K562 (cell line): ENCODE data around the gene GNAT3. TPM values are rescaled to one million over a fixed set of nuclear protein-coding genes. Genes with fewer than 3 reads are reported as not detected.

Experiments
- ATAC-seq: fragments of 200-7000 bp; cut with Tn5 transposase; 3 replicates; pipeline ENCODE4 v1.9.1; 2020; ENCODE audit warnings: moderate library complexity
- BruUV-seq: library from RNA; stranded (reverse); fragments of 400-500 nt; replicated peaks from 2 replicates; lab custom pipeline; 2021; lab: Mats Ljungman, UMichigan
- CTCF ChIA-PET: fragments of 300-600 bp; formaldehyde crosslinking; extraction: SDS; loops from one replicate; lab custom pipeline; 2021; ENCODE audit warnings: low intra/inter-chr PET ratio; lab: Yijun Ruan, JAX
- POLR2A ChIA-PET: fragments of 300-600, 350-650 bp; sonication (Branson Sonifier 250); formaldehyde crosslinking; extraction: SDS; loops from one replicate; lab custom pipeline; 2021; ENCODE audit warnings: antibody characterized with exemption, inconsistent platforms; lab: Yijun Ruan, JAX
- DNase-seq, 4 experiments: peaks; one replicate each; pipeline versions ENCODE4 v3.0.0 to v3.0.0-alpha.2; 2011 to 2018; ENCODE audit warnings: low spot score in 3 of 4, mixed read lengths in 3 of 4; ENCODE audit errors: extremely low read depth in 1 of 4
- FAIRE-seq: peaks from 2 replicates; lab custom pipeline; 2011; peaks lifted over from hg19 to GRCh38; lab: Jason Lieb, UNC
- H2AFZ ChIP-seq: 2 replicates; pipeline ENCODE4 v1.6.0; 2011; ENCODE audit warnings: low read depth, low read length, control low read depth, inconsistent platforms
- H3K27ac ChIP-seq: fragments of 200-600 bp; 3 replicates; pipeline ENCODE4 v1.8.0; 2011; ENCODE audit warnings: low read depth, mild to moderate bottlenecking, control low read depth, inconsistent platforms, low read length, moderate library complexity, mixed read lengths; ENCODE audit errors: extremely low read depth
- H3K27me3 ChIP-seq, 2 experiments: fragments of 300-600 bp in 1 of 2; 2 replicates in 1 of 2; 3 replicates in 1 of 2; pipeline versions ENCODE4 v1.6.0 to v1.8.0; 2011; ENCODE audit warnings: inconsistent platforms in 2 of 2, low read length in 2 of 2, mild to moderate bottlenecking in 1 of 2, mixed read lengths in 1 of 2, moderate library complexity in 1 of 2; ENCODE audit not compliant: control insufficient read depth in 2 of 2, insufficient read depth in 2 of 2
- H3K36me3 ChIP-seq: fragments of 300-600 bp; 3 replicates; pipeline ENCODE4 v1.8.0; 2011; ENCODE audit warnings: mild to moderate bottlenecking, low read length, inconsistent platforms; ENCODE audit not compliant: control insufficient read depth, insufficient read depth
- H3K4me1 ChIP-seq, 2 experiments: fragments of 200-600 bp in 1 of 2; replicated peaks in 1 of 2; 2 replicates in 1 of 2; 3 replicates in 1 of 2; pipeline versions ENCODE4 v1.5.1 to v1.8.0; 2011; ENCODE audit warnings: inconsistent platforms in 2 of 2, low read length in 2 of 2, mild to moderate bottlenecking in 1 of 2, mixed read lengths in 1 of 2, moderate library complexity in 1 of 2; ENCODE audit not compliant: control insufficient read depth in 2 of 2, insufficient read depth in 2 of 2
- H3K4me2 ChIP-seq: 2 replicates; pipeline ENCODE4 v1.6.1; 2011; ENCODE audit warnings: low read length, control low read depth, inconsistent platforms, mixed read lengths; ENCODE audit not compliant: insufficient read depth
- H3K4me3 ChIP-seq: fragments of 200-600 bp; sonication (generic), shearing (Covaris generic); 2 replicates; pipeline ENCODE4 v1.5.1; 2016; ENCODE audit warnings: control low read depth, inconsistent platforms
- H3K79me2 ChIP-seq: fragments of 200-600 bp; 3 replicates; pipeline ENCODE4 v1.8.0; 2011; ENCODE audit warnings: low read length, inconsistent platforms; ENCODE audit not compliant: control insufficient read depth, insufficient read depth
- H3K9ac ChIP-seq, 2 experiments: 2 replicates each; pipeline versions ENCODE4 v1.6.0 to v1.6.1; 2011; ENCODE audit warnings: low read depth in 2 of 2, low read length in 2 of 2, control low read depth in 1 of 2, inconsistent platforms in 1 of 2, mild to moderate bottlenecking in 1 of 2, mixed read lengths in 1 of 2; ENCODE audit not compliant: insufficient read depth in 1 of 2
- H3K9me1 ChIP-seq: one replicate; pipeline ENCODE4 v1.6.0; 2011; ENCODE audit warnings: inconsistent platforms, mild to moderate bottlenecking, low read length, moderate library complexity; ENCODE audit not compliant: control insufficient read depth, insufficient read depth
- H3K9me3 ChIP-seq: replicated peaks from 2 replicates; pipeline ENCODE4 v1.5.1; 2011; ENCODE audit warnings: low read depth, low read length, inconsistent platforms; ENCODE audit not compliant: control insufficient read depth, insufficient read depth
- H4K20me1 ChIP-seq: replicated peaks from 2 replicates; pipeline ENCODE4 v1.6.1; 2011; ENCODE audit warnings: low read length, inconsistent platforms, mixed read lengths; ENCODE audit not compliant: control insufficient read depth, insufficient read depth
- ARHGAP35 ChIP-seq: fragments of 450-650 bp; IDR thresholded peaks from 2 replicates; pipeline ENCODE4 v1.6.1; 2018; ENCODE audit not compliant: partially characterized antibody
- CAMTA2 ChIP-seq: fragments of 250-450 bp; sonication (Bioruptor Pico); conservative IDR thresholded peaks from 2 replicates; pipeline ENCODE4 v1.5.1; 2022
- CEBPZ ChIP-seq: fragments of 150-350 bp; IDR thresholded peaks from 2 replicates; pipeline ENCODE4 v1.6.1; 2014; ENCODE audit warnings: low read depth, mild to moderate bottlenecking, low read length, borderline replicate concordance
- FOXP1 ChIP-seq: sonication (generic); formaldehyde crosslinking; IDR thresholded peaks from 2 replicates; pipeline ENCODE4 v1.8.0; 2022; ENCODE audit warnings: mild to moderate bottlenecking, missing genetic modification reagents
- PHB ChIP-seq: fragments of 250-450 bp; sonication (Bioruptor Pico); IDR thresholded peaks from 2 replicates; pipeline ENCODE4 v1.5.0; 2021
- PPARD ChIP-seq: fragments of 250-450 bp; sonication (Bioruptor Pico); IDR thresholded peaks from 2 replicates; pipeline ENCODE4 v1.8.0; 2022; ENCODE audit warnings: inconsistent platforms, mild to moderate bottlenecking, moderate library complexity
- SMAD3 ChIP-seq: fragments of 450-650 bp; formaldehyde crosslinking; conservative IDR thresholded peaks from 2 replicates; pipeline ENCODE4 v1.4.0; 2020; ENCODE audit warnings: mild to moderate bottlenecking
- USF1 ChIP-seq: sonication (generic); formaldehyde crosslinking; IDR thresholded peaks from 2 replicates; pipeline ENCODE4 v1.9.0; 2022; ENCODE audit warnings: mild to moderate bottlenecking, missing genetic modification reagents
- ZNF133 ChIP-seq: fragments of 250-450 bp; sonication (Bioruptor Pico); IDR thresholded peaks from 2 replicates; pipeline ENCODE4 v1.4.0; 2020; ENCODE audit warnings: mild to moderate bottlenecking
- ZNF224 ChIP-seq: sonication (generic); formaldehyde crosslinking; IDR thresholded peaks from 2 replicates; pipeline ENCODE4 v1.8.0; 2022; ENCODE audit warnings: mild to moderate bottlenecking, missing genetic modification reagents
- ZNF507 ChIP-seq: conservative IDR thresholded peaks from 2 replicates; pipeline ENCODE4 v1.6.1; 2017; ENCODE audit warnings: missing genetic modification characterization, missing compliant biosample characterization
- ZNF584 ChIP-seq: fragments of 200-800 bp; sonication (Bioruptor generic); IDR thresholded peaks from 2 replicates; pipeline ENCODE4 v1.6.1; 2016; ENCODE audit warnings: low read depth, mild to moderate bottlenecking, missing genetic modification characterization, missing compliant biosample characterization
- in situ Hi-C: fragments of 300-500 bp; cut with MboI; formaldehyde crosslinking; loops from 4 replicates; pipeline ENCODE4 v1.15.0; 2018; ENCODE audit warnings: inconsistent platforms, mixed read lengths
- intact Hi-C: fragments of 100-400 bp; cut with micrococcal nuclease; formaldehyde crosslinking; loops from 2 replicates; pipeline ENCODE4 v1.14.2; 2022
- polyA plus RNA-seq, 8 experiments: library from polyadenylated mRNA; depleted of rRNA in 4 of 8; stranded (reverse) in 5 of 8; unstranded in 3 of 8; fragments of >200 nt; fragmentation: Nextera tagmentation in 2 of 8; fragmentation: Illumina TruSeq in 1 of 8; extraction: Ambion mirVana in 2 of 8; extraction: Trizol in 1 of 8; gene quantifications; 2 replicates each; pipeline versions ENCODE4 v1.2.1 to v1.2.3, GENCODE V29; 2011 to 2014; ENCODE audit warnings: inconsistent platforms in 1 of 8, missing spikeins in 1 of 8
- total RNA-seq, 7 experiments: library from RNA; depleted of rRNA in 6 of 7; stranded (reverse); fragments of >200 nt in 6 of 7; fragmentation: Illumina TruSeq in 2 of 7; extraction: Trizol in 2 of 7; gene quantifications; 2 replicates each; pipeline versions ENCODE4 v1.2.1 to v1.2.3, GENCODE V29; 2011 to 2021; ENCODE audit warnings: low replicate concordance in 1 of 7
- TF ChIP-seq, protein P1 (sequence below): fragments of 250-450 bp; sonication (Bioruptor Pico); IDR thresholded peaks from 2 replicates; pipeline ENCODE4 v1.8.0; 2022; ENCODE audit warnings: moderate library complexity, mild to moderate bottlenecking, inconsistent platforms
- TF ChIP-seq, protein P2 (sequence below), 2 experiments: fragments of 450-650 bp in 1 of 2; sonication (generic) in 1 of 2; formaldehyde crosslinking in 1 of 2; IDR thresholded peaks in 1 of 2; conservative IDR thresholded peaks in 1 of 2; 2 replicates each; pipeline versions ENCODE4 v1.6.1 to v1.8.1; 2016 to 2023; ENCODE audit warnings: mild to moderate bottlenecking in 2 of 2, moderate library complexity in 2 of 2, inconsistent platforms in 1 of 2, missing genetic modification reagents in 1 of 2

The GNAT3 gene
- total and polyA plus RNA-seq, 9 of the 15 experiments (the other 6 are each of a cell fraction or from before 2014, with no cell fraction given) = not detected

DNA sequence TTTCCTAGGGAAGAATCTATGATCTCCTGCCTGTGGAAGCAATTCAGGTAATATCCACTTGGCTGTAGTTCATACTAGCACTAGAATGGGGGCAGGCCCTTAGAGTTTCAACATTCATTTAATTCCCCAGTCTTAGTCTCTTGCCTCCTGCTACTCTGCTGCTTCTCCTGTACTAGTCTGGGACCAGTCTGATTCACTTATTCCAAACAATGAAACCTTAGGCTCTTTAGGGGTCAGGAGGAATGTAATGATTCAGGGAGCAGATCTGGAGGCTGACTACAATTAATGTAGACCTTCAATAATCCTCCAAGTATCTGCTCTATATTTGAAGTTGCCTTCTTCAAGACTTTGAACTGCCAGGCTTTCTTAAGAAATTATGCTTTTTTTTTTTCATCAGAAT, 101.8 kb downstream of the GNAT3 start:
- Histone ChIP-seq H3K4me1 (no peaks in the 10 kb centered on the region), H3K9ac (no peak overlapping the region), H3K36me3 (no peaks in the 10 kb centered on the region), H4K20me1 (no peaks in the 10 kb centered on the region), H3K4me3 (no peak overlapping the region), H3K27ac (no peak overlapping the region), H3K9me3 (no peaks in the 10 kb centered on the region; the same call in 1 of the 2 replicates), H3K79me2 (no peaks in the 10 kb centered on the region), H2AFZ (no peak overlapping the region), H3K4me2 (no peak overlapping the region), H3K9me1 (no peaks in the 10 kb centered on the region), H3K27me3 (no peaks in the 10 kb centered on the region)
- intact Hi-C loops = no loop called here
- POLR2A ChIA-PET = no interaction called here
- DNase-seq = no peak
- CTCF ChIA-PET = no interaction called here
- in situ Hi-C loops = no loop called here
- no peak for ATAC-seq
- BruUV-seq = no TSS peak
- FAIRE-seq = no peak
- no peak for TF ChIP-seq SMAD3 (CRISPR knock-in tag)
- TF ChIP-seq ARHGAP35 = no peak
- no peak for TF ChIP-seq CAMTA2 (CRISPR knock-in tag)
- TF ChIP-seq, protein P1, sequence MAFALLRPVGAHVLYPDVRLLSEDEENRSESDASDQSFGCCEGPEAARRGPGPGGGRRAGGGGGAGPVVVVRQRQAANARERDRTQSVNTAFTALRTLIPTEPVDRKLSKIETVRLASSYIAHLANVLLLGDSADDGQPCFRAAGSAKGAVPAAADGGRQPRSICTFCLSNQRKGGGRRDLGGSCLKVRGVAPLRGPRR (CRISPR knock-in tag) = no peak
- TF ChIP-seq PHB (CRISPR knock-in tag) = no peak
- TF ChIP-seq FOXP1 = no peak
- TF ChIP-seq CEBPZ = no peak
- no peak for TF ChIP-seq PPARD
- TF ChIP-seq, protein P2, sequence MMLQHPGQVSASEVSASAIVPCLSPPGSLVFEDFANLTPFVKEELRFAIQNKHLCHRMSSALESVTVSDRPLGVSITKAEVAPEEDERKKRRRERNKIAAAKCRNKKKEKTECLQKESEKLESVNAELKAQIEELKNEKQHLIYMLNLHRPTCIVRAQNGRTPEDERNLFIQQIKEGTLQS (IDR thresholded peaks at IDR 0.05) = no peak
- TF ChIP-seq, protein P2 (CRISPR knock-in tag; conservative IDR thresholded peaks at IDR 0.05) = no peak
- no peak for TF ChIP-seq ZNF133 (CRISPR knock-in tag)
- TF ChIP-seq ZNF224 (CRISPR knock-in tag) = no peak
- no peak for TF ChIP-seq USF1 (CRISPR knock-in tag)
- no peak for TF ChIP-seq ZNF584 (CRISPR knock-in tag)
- no peak for TF ChIP-seq ZNF507 (tag)
